Mucosa of rectum (tissue), 2 donors: Measurements from ENCODE around the gene FBLN2.
"Not testable (repeated sequence)": the region's sequence is repeated elsewhere in the genome, so short reads cannot be mapped to it uniquely, and the experiment has no call there.

Experiments used
- H3K27ac ChIP-seq, 2 donors: one replicate each; pipeline ENCODE4 v1.7.0; 2013; ENCODE audit warnings: inconsistent platforms in 2 of 2, low read depth in 2 of 2, low read length in 2 of 2
- H3K27me3 ChIP-seq, 2 donors: one replicate each; pipeline ENCODE4 v1.7.0; 2013; ENCODE audit warnings: low read length in 2 of 2; ENCODE audit not compliant: control insufficient read depth in 2 of 2, insufficient read depth in 2 of 2
- H3K36me3 ChIP-seq, 2 donors: one replicate each; pipeline ENCODE4 v1.7.0; 2013; ENCODE audit warnings: low read length in 2 of 2; ENCODE audit not compliant: control insufficient read depth in 2 of 2, insufficient read depth in 2 of 2
- H3K4me1 ChIP-seq, 2 donors: one replicate each; pipeline ENCODE4 v1.7.0; 2013; ENCODE audit warnings: low read length in 2 of 2, mild to moderate bottlenecking in 1 of 2; ENCODE audit not compliant: control insufficient read depth in 2 of 2, insufficient read depth in 2 of 2
- H3K4me3 ChIP-seq, 2 donors: one replicate each; pipeline ENCODE4 v1.7.0; 2013; ENCODE audit warnings: low read length in 2 of 2
- H3K9ac ChIP-seq, 2 donors: one replicate each; pipeline ENCODE4 v1.7.0; 2013; ENCODE audit warnings: low read length in 2 of 2, low read depth in 1 of 2, mild to moderate bottlenecking in 1 of 2
- H3K9me3 ChIP-seq, 2 donors: one replicate each; pipeline ENCODE4 v1.7.0; 2013; ENCODE audit warnings: low read length in 2 of 2; ENCODE audit not compliant: control insufficient read depth in 2 of 2
- donor health status: healthy.
- donor health status: Normal muscosa, but diverticular disease.

Gene FBLN2

GRCh38 chr3:13557417-13557816 is 8.5 kb downstream of the FBLN2 start:
- no peaks in the 10 kb centered on the region for H3K36me3 ChIP-seq
- H3K27me3 ChIP-seq, result no peaks in the 10 kb centered on the region
- H3K27ac ChIP-seq, result no peak overlapping the region
- H3K4me1 ChIP-seq, result peaks cover 3 to 5% of the 10 kb centered on the region in 2 donors
- no peak overlapping the region for H3K9ac ChIP-seq
- no peaks in the 10 kb centered on the region for H3K9me3 ChIP-seq
- H3K4me3 ChIP-seq, result no peak overlapping the region

- Histone ChIP-seq H3K36me3 (no peaks in the 10 kb centered on the region), H3K4me1 (peaks cover 3 to 5% of the 10 kb centered on the region in 2 donors), H3K9ac (no peak overlapping the region), H3K27ac (no peak overlapping the region), H3K9me3 (no peaks in the 10 kb centered on the region), H3K4me3 (no peak overlapping the region), H3K27me3 (no peaks in the 10 kb centered on the region)
These were observed 9.0 kb downstream of the FBLN2 start for GRCh38 chr3:13557926-13558325.

- Histone ChIP-seq H3K27ac (no peak overlapping the region), H3K9me3 (no peaks in the 10 kb centered on the region), H3K4me3 (no peak overlapping the region)
These were observed 9.7 kb downstream of the FBLN2 start for GRCh38 chr3:13558651-13559050.

GRCh38 chr3:13559764-13560525 is 11.0 kb downstream of the FBLN2 start:
- H3K4me1 ChIP-seq, result peaks cover 3% of the 10 kb centered on the region in 2 donors
- H3K27me3 ChIP-seq, result no peaks in the 10 kb centered on the region
- H3K9me3 ChIP-seq, result no peaks in the 10 kb centered on the region
- H3K27ac ChIP-seq, result no peak overlapping the region
- H3K36me3 ChIP-seq, result no peaks in the 10 kb centered on the region
- no peak overlapping the region for H3K9ac ChIP-seq
- H3K4me3 ChIP-seq, result no peak overlapping the region

More at GRCh38 chr3:13558651-13559050, 9.7 kb downstream of the FBLN2 start:
- no peaks in the 10 kb centered on the region for H3K27me3 ChIP-seq
- H3K9ac ChIP-seq, result no peak overlapping the region
- no peaks in the 10 kb centered on the region for H3K36me3 ChIP-seq
- H3K4me1 ChIP-seq, result peaks cover 3% of the 10 kb centered on the region in 2 donors

GRCh38 chr3:13561376-13561775 is 12.5 kb downstream of the FBLN2 start:
- Histone ChIP-seq H3K9me3 (no peaks in the 10 kb centered on the region), H3K4me3 (no peak overlapping the region), H3K4me1 (no peaks in the 10 kb centered on the region), H3K27me3 (no peaks in the 10 kb centered on the region), H3K36me3 (no peaks in the 10 kb centered on the region), H3K27ac (no peak overlapping the region), H3K9ac (no peak overlapping the region)

GRCh38 chr3:13561967-13562366 is 13.0 kb downstream of the FBLN2 start:
- H3K9ac ChIP-seq, result no peak overlapping the region
- H3K27ac ChIP-seq, result no peak overlapping the region
- H3K27me3 ChIP-seq, result no peaks in the 10 kb centered on the region
- no peaks in the 10 kb centered on the region for H3K36me3 ChIP-seq
- no peaks in the 10 kb centered on the region for H3K9me3 ChIP-seq
- H3K4me3 ChIP-seq, result no peak overlapping the region
- H3K4me1 ChIP-seq, result no peaks in the 10 kb centered on the region

- not testable (repeated sequence) for H3K27ac ChIP-seq, H3K36me3 ChIP-seq, H3K9me3 ChIP-seq, H3K4me3 ChIP-seq, H3K27me3 ChIP-seq, H3K4me1 ChIP-seq, H3K9ac ChIP-seq
These were observed 13.5 kb downstream of the FBLN2 start for GRCh38 chr3:13562421-13562820.

GRCh38 chr3:13563321-13563720 is 14.4 kb downstream of the FBLN2 start:
- Histone ChIP-seq H3K27me3 (no peaks in the 10 kb centered on the region), H3K9ac (no peak overlapping the region), H3K9me3 (no peaks in the 10 kb centered on the region), H3K4me1 (no peaks in the 10 kb centered on the region), H3K4me3 (no peak overlapping the region), H3K27ac (no peak overlapping the region), H3K36me3 (no peaks in the 10 kb centered on the region)

GRCh38 chr3:13563911-13564310 is 15.0 kb downstream of the FBLN2 start:
- no peaks in the 10 kb centered on the region for H3K36me3 ChIP-seq
- H3K4me3 ChIP-seq, result no peak overlapping the region
- no peaks in the 10 kb centered on the region for H3K27me3 ChIP-seq
- H3K27ac ChIP-seq, result no peak overlapping the region
- H3K9ac ChIP-seq, result no peak overlapping the region
- H3K9me3 ChIP-seq, result no peaks in the 10 kb centered on the region
- no peaks in the 10 kb centered on the region for H3K4me1 ChIP-seq

- no peaks in the 10 kb centered on the region for H3K9me3 ChIP-seq
These were observed 16.0 kb downstream of the FBLN2 start for GRCh38 chr3:13564751-13565560.

More at GRCh38 chr3:13564751-13565560, 16.0 kb downstream of the FBLN2 start:
- Histone ChIP-seq H3K27ac (no peak overlapping the region), H3K27me3 (no peaks in the 10 kb centered on the region), H3K9ac (no peak overlapping the region), H3K4me3 (no peak overlapping the region), H3K36me3 (no peaks in the 10 kb centered on the region), H3K4me1 (no peaks in the 10 kb centered on the region)
